Ramos (cell line): ENCODE data around the gene ALG1L2.
"Not testable (repeated sequence)": the region's sequence is repeated elsewhere in the genome, so short reads cannot be mapped to it uniquely, and the experiment has no call there.

Experiments used
- in situ Hi-C: fragments of 300-500 bp; cut with MboI; formaldehyde crosslinking; loops from one replicate; pipeline ENCODE4 v1.14.3; 2022; ENCODE audit warnings: low sequenced_read_pairs; ENCODE audit not compliant: unreplicated experiment

Gene ALG1L2

DNA sequence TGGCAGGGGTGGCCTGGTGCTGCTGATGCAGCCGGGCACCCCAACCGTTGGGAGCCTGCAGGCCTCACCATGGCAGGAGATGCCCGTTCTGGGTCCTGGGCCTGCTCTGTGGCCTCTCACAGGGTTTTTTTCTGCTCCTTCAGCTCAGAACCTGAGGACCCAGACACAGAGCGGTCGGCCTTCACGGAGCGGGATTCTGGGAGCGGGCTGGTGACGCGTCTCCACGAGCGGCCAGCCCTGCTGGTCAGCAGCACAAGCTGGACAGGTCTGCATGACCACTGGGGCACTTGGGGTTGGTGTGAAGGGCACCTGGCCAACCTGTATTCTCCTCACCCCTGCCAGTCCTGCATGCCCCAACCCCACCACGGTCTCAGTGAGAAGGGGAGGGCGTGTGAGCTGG lies 10.3 kb downstream of the ALG1L2 start:
- in situ Hi-C loops = no loop called here

DNA sequence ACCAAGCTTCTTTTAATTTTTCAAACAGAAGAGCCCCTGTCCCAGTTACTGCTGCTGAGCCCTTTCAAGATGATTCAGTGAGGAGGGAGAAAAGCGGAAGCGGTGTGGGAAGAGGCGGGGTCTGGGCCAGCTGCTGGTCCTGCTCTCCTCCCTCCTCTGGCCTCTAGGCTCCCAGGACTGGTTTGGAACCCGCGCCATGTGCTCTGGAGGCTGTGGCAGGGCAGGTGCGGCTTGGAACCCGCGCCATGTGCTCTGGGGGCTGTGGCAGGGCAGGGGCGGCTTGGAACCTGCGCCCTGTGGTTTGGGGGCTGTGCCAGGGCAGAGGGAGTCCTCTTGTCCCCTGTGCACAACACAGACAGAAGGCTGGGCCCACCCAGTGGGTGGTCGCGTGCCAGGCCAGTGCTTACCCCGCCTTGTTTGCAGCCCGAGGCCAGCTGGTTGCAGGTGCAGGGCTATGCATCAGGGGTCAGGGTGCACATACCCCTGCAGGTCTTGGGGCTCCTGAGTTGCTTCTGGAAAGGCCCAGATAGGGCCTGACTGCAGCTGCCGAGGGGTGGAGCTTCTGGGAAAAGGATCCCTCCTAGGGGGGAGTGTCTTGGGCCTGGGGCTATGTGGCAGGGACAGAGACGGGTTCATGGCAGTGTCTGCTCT lies 12.2 kb downstream of the ALG1L2 start:
- in situ Hi-C loops = no loop called here

- in situ Hi-C loops = not testable (repeated sequence)
Observed at GRCh38 chr3:130094491-130094941, 12.9 kb downstream of the ALG1L2 start.

- in situ Hi-C loops = not testable (repeated sequence)
Observed at GRCh38 chr3:130095858-130096257, 14.2 kb downstream of the ALG1L2 start.

GRCh38 chr3:130097096-130097495 lies 15.5 kb downstream of the ALG1L2 start:
- in situ Hi-C loops = not testable (repeated sequence)

- in situ Hi-C loops = not testable (repeated sequence)
Observed at GRCh38 chr3:130097690-130098638, 16.3 kb downstream of the ALG1L2 start.

DNA sequence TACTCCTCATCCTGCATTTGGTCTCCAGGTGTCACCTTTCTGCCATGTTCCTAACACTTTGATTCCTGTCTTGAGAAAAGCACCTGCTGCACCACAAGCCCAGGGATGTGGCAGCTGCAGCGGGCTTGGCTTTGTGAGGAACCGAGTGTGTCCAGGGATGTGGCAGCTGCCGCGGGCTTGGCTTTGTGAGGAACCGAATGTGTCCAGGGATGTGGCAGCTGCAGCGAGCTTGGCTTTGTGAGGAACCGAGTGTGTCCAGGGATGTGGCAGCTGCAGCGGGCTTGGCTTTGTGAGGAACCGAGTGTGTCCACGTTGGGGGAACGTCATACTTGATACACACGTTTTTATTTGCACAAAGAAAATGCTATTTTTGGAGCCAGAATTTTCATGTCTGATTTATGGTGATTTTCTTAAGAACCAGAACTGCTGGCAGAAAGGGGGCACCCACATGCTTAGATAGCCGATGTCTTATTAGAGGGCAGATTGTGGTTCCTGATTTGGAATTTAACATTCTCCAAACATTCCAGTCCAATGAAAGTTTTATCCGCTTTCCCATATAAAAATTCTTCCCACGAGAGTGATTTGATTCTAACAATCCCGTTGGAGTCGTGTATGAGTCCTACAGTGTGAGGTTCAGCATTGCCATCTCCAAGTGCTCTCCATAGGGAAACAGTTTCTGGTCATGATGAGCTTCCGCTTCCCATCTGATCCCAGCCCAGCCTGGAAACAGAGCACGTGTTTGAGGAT lies 17.2 kb downstream of the ALG1L2 start:
- in situ Hi-C loops = not testable (repeated sequence)

DNA sequence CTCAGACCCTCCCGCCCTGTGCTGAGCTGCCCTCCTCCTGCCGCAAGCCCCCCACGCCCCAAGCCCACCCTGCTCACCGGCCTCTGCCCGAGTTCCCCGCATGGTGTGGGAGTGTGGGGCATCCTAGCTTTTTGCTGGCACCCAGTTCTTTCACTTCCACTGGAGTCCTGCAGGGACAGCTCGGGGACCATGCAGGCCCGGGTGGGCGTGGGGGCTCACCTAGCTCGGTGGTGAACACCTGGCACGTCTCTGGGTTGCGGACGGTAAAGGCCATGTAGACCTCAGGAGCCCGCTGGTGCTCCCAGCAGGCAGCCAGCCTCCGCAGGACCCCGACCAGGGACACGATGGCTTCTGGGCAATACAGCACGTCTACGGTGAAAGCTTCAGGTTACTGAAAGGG lies 20.9 kb downstream of the ALG1L2 start:
- in situ Hi-C loops = not testable (repeated sequence)

GRCh38 chr3:130104191-130104590 lies 22.6 kb downstream of the ALG1L2 start:
- in situ Hi-C loops = not testable (repeated sequence)

DNA sequence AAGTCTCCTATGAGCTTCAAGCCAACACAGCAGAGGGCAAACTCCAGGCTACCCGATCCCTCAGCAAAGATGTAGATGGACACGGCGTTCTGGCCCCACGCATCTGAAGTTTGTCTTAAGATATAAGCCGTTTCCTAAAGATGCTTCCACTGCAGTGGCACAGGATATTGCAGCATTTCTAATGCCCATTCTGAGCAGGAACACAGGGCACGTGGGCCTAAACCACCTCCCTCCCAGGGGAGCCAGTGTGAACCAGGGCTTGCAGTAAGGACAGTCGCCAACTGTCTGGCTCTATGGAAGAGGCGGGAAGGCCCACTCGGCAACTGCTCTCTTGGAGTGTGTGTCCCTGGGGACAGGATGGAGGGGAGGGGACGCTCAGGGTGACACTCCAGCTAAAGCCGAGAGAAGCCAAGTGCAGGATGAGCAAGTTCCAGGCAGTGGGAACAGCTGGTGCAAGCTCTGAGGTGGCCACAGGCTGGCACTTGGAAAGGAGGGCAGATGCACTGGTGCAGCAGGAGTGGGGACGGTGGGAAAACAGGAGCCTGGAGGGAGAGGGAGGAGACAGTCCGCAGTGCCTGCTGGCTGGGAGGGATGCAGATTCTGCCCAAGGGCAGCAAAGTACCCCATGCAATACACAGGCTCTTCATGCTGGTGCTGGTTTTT lies 25.8 kb downstream of the ALG1L2 start:
- in situ Hi-C loops = not testable (repeated sequence)

GRCh38 chr3:130108836-130109585 lies 27.4 kb downstream of the ALG1L2 start:
- in situ Hi-C loops = not testable (repeated sequence)

DNA sequence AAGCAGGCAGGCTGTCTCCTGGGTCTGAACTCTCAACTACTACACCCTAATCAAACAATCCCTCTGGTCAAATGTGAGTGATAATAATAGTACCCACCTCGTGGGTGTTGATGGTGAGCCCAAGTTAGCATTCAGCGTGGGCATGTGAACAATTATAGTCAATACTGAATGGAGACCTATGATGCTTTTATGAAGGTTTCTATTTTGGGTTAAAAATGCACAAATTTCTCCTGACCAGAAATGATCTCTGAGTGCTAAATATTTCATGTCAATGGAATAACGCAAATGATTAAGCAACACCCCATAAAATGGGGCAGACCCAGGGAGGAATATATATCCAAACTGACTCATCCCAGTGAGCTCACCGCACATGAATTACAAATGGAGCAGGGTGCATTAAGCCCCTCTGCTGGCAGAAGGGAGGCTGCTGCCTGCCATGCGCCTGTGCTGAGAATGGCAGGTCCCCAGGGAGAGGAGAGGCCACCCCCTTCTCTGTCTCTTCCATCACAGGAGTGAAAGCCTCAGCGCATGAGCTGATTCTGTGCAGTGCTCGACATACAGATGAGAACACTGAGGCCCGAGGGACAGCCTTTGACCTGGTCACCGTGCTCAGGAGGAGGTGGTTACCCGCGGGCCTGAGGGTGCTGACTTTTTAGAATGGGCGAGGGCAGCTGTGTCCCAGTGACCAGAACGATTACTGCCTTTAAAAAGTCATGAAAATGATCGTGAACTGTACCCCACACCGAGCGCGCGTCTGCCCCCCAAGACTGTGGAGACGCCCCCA lies 28.9 kb downstream of the ALG1L2 start:
- in situ Hi-C loops = not testable (repeated sequence)

DNA sequence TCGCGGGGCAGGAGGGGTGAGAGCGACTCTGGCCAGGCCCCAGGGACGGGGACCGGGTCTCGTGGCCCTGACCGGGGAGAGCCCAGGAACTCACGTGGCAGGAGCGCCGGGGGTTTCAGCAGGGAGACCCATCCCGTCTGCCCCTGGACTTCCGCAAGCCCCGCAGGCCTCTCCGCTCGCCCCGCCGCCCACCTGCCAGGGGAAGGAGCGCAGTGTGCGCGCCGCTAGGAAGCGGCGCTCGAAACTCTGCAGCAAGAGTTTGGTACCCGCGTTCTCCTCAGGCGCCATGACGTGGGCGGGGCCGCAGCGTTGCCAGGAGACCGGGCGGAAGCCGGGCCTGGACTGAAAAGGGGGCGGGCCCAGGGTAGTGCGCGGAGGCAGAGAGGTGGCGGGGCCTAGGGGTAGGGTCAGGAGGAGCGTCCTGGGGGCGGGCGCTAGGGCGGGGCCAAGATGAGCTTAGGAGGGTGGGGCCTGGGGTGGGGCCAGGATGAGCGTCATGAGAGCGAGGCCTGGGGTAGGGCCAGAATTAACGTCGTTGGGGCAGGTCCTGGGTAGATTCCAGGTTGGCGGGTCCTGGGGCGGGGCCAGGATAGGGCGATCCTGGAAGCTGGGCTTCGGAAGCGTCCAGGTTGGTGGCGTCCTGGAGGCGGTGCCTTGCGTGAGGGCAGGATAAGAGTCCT lies 29.7 kb downstream of the ALG1L2 start:
- in situ Hi-C loops = no loop called here

GRCh38 chr3:130111865-130112747 lies 30.5 kb downstream of the ALG1L2 start:
- in situ Hi-C loops = not testable (repeated sequence)

DNA sequence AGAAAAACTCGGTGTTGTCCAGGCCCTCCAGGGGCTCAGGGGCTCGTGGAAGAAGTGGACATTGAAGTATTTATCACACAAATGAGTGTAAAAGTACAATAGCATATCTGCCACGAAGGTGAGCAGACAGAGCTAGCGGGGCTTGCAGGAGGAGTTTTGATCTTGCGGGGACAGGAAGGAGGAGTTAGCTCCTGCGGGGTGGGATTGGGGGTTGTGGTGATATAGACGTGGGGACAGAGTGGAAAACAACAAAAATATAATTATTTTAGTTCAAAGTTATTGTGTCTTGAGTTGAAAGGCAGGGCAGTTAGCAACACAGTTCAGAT lies 31.1 kb downstream of the ALG1L2 start:
- in situ Hi-C loops = not testable (repeated sequence)

GRCh38 chr3:130115400-130115799 lies 33.8 kb downstream of the ALG1L2 start:
- in situ Hi-C loops = not testable (repeated sequence)

DNA sequence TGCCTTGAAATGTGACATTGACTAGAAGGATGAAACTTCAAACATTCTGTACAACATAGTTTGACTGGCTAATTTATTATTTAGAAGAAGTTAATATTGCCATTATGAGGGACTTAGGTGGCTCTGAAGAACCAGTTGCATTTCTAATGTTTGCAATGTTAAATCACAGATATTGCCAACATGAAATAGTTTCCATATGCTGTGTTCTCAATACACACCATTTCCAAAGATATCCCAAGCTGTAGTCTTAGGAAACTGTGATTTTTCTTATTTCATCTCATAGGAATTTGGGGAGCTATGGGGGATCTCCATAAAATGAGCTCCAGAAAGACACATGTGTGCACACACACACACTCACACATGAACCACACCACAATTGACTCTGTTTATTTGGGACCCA lies 36.3 kb downstream of the ALG1L2 start:
- in situ Hi-C loops = no loop called here
